Endodermal cell (in vitro differentiated cells): Measurements from ENCODE around the gene PLET1. TPM values are rescaled to one million over a fixed set of nuclear protein-coding genes. Genes with fewer than 3 reads are reported as not detected.
"Not testable (repeated sequence)": the region's sequence is repeated elsewhere in the genome, so short reads cannot be mapped to it uniquely, and the experiment has no call there.

Experiments
- DNase-seq: peaks from one replicate; pipeline ENCODE4 v3.0.0-alpha.2; 2017
- H3K27ac ChIP-seq: 2 replicates; pipeline ENCODE4 v1.5.1; 2013; ENCODE audit warnings: mild to moderate bottlenecking, low read depth, low read length, moderate library complexity
- H3K27me3 ChIP-seq: 2 replicates; pipeline ENCODE4 v1.6.1; 2013; ENCODE audit warnings: mild to moderate bottlenecking, low read length, moderate library complexity; ENCODE audit not compliant: insufficient read depth, control insufficient read depth, poor library complexity, severe bottlenecking
- H3K36me3 ChIP-seq: 2 replicates; pipeline ENCODE4 v1.7.0; 2013; ENCODE audit warnings: mild to moderate bottlenecking, low read length, moderate library complexity; ENCODE audit not compliant: control insufficient read depth, insufficient read depth
- H3K4me1 ChIP-seq: one replicate; pipeline ENCODE4 v1.7.0; 2013; ENCODE audit warnings: low read length; ENCODE audit not compliant: control insufficient read depth, insufficient read depth
- H3K4me3 ChIP-seq: 2 replicates; pipeline ENCODE4 v1.5.1; 2013; ENCODE audit warnings: mild to moderate bottlenecking, low read length, moderate library complexity
- H3K9ac ChIP-seq: 2 replicates; pipeline ENCODE4 v1.6.1; 2013; ENCODE audit warnings: mild to moderate bottlenecking, low read length, moderate library complexity; ENCODE audit not compliant: poor library complexity, severe bottlenecking; ENCODE audit errors: extremely low read depth
- H3K9me3 ChIP-seq: 2 replicates; pipeline ENCODE4 v1.6.1; 2013; ENCODE audit warnings: mild to moderate bottlenecking, low read length, moderate library complexity; ENCODE audit not compliant: control insufficient read depth
- H3K27ac Mint-ChIP-seq: 2 replicates; pipeline ENCODE4 v1.8.0; 2020; ENCODE audit warnings: mixed read lengths
- H3K27me3 Mint-ChIP-seq: 2 replicates; pipeline ENCODE4 v1.8.0; 2021; ENCODE audit warnings: mild to moderate bottlenecking, mixed read lengths; ENCODE audit not compliant: insufficient read depth
- H3K36me3 Mint-ChIP-seq: 2 replicates; pipeline ENCODE4 v1.8.0; 2020; ENCODE audit warnings: low read depth, mixed read lengths
- H3K4me1 Mint-ChIP-seq: 2 replicates; pipeline ENCODE4 v1.8.0; 2020; ENCODE audit warnings: mixed read lengths
- H3K4me3 Mint-ChIP-seq: 2 replicates; pipeline ENCODE4 v1.8.0; 2020; ENCODE audit warnings: mild to moderate bottlenecking, moderate library complexity, mixed read lengths
- H3K9me3 Mint-ChIP-seq: 2 replicates; pipeline ENCODE4 v1.8.0; 2020; ENCODE audit warnings: mild to moderate bottlenecking, mixed read lengths
- WGBS, 2 experiments: methylation state at CpG; one replicate each; pipeline versions ENCODE4 v1.1.5 to v1.1.7; 2013; ENCODE audit warnings: missing lambda C conversion rate in 2 of 2, mixed read lengths in 1 of 2; ENCODE audit not compliant: insufficient coverage in 1 of 2, insufficient read length in 1 of 2; 5-methylcytosine and 5-hydroxymethylcytosine counted together
- total RNA-seq, 2 donors: library from RNA; stranded (reverse); fragmentation: NEBNext Ultra II Directional in 1 of 2; extraction: Animal tissue kit (Norgen Biotek cat#: 25700) in 1 of 2; gene quantifications; 2 replicates in 1 of 2; 3 replicates in 1 of 2; pipeline ENCODE4 v1.2.1, GENCODE V29; 2021
- TF ChIP-seq, protein P1 (sequence below): fragments of 200-600 bp; sonication (generic); conservative IDR thresholded peaks from 2 replicates; pipeline ENCODE4 v1.5.0; 2021; ENCODE audit warnings: antibody characterized with exemption, mild to moderate bottlenecking

PLET1 gene
- total RNA-seq, 2 donors from 2014 or later: not detected

- H3K4me1 Mint-ChIP-seq: no peaks in the 10 kb centered on the region
- Histone ChIP-seq H3K4me3 (no peak overlapping the region), H3K27ac (no peak overlapping the region), H3K36me3 (no peaks in the 10 kb centered on the region), H3K9me3 (no peaks in the 10 kb centered on the region), H3K27me3 (no peaks in the 10 kb centered on the region), H3K9ac (no peak overlapping the region), H3K4me1 (no peaks in the 10 kb centered on the region)
- H3K9me3 Mint-ChIP-seq: peaks cover 2% of the 10 kb centered on the region
- TF ChIP-seq, protein P1, sequence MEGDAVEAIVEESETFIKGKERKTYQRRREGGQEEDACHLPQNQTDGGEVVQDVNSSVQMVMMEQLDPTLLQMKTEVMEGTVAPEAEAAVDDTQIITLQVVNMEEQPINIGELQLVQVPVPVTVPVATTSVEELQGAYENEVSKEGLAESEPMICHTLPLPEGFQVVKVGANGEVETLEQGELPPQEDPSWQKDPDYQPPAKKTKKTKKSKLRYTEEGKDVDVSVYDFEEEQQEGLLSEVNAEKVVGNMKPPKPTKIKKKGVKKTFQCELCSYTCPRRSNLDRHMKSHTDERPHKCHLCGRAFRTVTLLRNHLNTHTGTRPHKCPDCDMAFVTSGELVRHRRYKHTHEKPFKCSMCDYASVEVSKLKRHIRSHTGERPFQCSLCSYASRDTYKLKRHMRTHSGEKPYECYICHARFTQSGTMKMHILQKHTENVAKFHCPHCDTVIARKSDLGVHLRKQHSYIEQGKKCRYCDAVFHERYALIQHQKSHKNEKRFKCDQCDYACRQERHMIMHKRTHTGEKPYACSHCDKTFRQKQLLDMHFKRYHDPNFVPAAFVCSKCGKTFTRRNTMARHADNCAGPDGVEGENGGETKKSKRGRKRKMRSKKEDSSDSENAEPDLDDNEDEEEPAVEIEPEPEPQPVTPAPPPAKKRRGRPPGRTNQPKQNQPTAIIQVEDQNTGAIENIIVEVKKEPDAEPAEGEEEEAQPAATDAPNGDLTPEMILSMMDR: no peak
- H3K27ac Mint-ChIP-seq: no peak overlapping the region
- H3K27me3 Mint-ChIP-seq: peaks cover 16% of the 10 kb centered on the region
- no peak for DNase-seq
- no peaks in the 10 kb centered on the region for H3K36me3 Mint-ChIP-seq
- no peak overlapping the region for H3K4me3 Mint-ChIP-seq
- 41 to 80% methylated on average over 1 to 2 of the region's 2 CpGs for WGBS, 2 experiments
Observed at GRCh38 chr11:112200252-112200651, 60.4 kb downstream of the PLET1 start.

- H3K9ac ChIP-seq, H3K27me3 ChIP-seq, H3K27ac Mint-ChIP-seq, H3K9me3 Mint-ChIP-seq, H3K9me3 ChIP-seq, H3K36me3 Mint-ChIP-seq, H3K27ac ChIP-seq, H3K4me1 Mint-ChIP-seq, DNase-seq, H3K36me3 ChIP-seq, H3K4me1 ChIP-seq, H3K4me3 Mint-ChIP-seq, H3K4me3 ChIP-seq: not testable (repeated sequence)
- peaks cover 16% of the 10 kb centered on the region for H3K27me3 Mint-ChIP-seq
- 79 to 86% methylated on average over 2 to 4 of the region's 4 CpGs for WGBS, 2 experiments
Observed at GRCh38 chr11:112199101-112199500, 61.6 kb downstream of the PLET1 start.

Other genes starting within 250 kb of the PLET1 start
- 10 to 100 TPM; 46.1 to 53.2 TPM for gene DLAT, start 235.5 kb downstream of the PLET1 start, total RNA-seq
- 1 to 10 TPM; 1.5 to 1.9 TPM for gene PIH1D2, start 186.8 kb downstream of the PLET1 start, total RNA-seq
- gene NKAPD1, start 186.6 kb downstream of the PLET1 start, total RNA-seq: 10 to 100 TPM; 22.9 to 24.7 TPM
- gene TIMM8B, start 174.1 kb downstream of the PLET1 start, total RNA-seq: 10 to 100 TPM; 65.1 to 71.3 TPM
- 10 to 100 TPM; 57.6 to 64.8 TPM for gene SDHD, start 174.0 kb downstream of the PLET1 start, total RNA-seq
- gene IL18, start 96.8 kb downstream of the PLET1 start, total RNA-seq: under 1 TPM in 1 of 2 donors, not detected in 1; 1.00 TPM
- gene TEX12, start 93.5 kb downstream of the PLET1 start, total RNA-seq: not detected
- 1 to 10 TPM in 1 of 2 donors, under 1 TPM in 1; 0.24 to 1.0 TPM for gene BCO2, start 85.3 kb downstream of the PLET1 start, total RNA-seq
- gene PTS, start 34.4 kb downstream of the PLET1 start, total RNA-seq: 10 to 100 TPM; 45.3 to 53.2 TPM